HG03457 (cell line): ENCODE results near the gene TSHR.
"Not testable (repeated sequence)": the region's sequence is repeated elsewhere in the genome, so short reads cannot be mapped to it uniquely, and the experiment has no call there.

Experiments
- ATAC-seq: cut with Tn5 transposase; IDR thresholded peaks from one replicate; pipeline ENCODE4 v1.9.1; 2021; ENCODE audit warnings: moderate number of reproducible peaks; ENCODE audit not compliant: unreplicated experiment

Gene TSHR

DNA sequence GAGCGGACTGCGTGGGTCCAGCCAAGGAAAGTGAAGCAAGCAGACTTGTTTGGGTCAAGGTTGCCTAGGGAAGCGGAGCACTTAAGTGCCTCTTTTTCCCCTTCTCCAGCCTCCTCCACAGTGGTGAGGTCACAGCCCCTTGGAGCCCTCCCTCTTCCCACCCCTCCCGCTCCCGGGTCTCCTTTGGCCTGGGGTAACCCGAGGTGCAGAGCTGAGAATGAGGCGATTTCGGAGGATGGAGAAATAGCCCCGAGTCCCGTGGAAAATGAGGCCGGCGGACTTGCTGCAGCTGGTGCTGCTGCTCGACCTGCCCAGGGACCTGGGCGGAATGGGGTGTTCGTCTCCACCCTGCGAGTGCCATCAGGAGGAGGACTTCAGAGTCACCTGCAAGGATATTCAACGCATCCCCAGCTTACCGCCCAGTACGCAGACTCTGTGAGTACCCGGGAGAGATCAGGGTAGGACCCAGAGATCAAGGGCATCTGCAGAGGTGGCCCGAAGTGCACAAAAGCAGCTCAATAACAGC, at the start of gene TSHR:
Gene TSHR (plus strand): TSS at position 206 of the 526 bp plus-strand sequence. CDS start 60 bp downstream, at position 266.
- ATAC-seq = no peak

DNA sequence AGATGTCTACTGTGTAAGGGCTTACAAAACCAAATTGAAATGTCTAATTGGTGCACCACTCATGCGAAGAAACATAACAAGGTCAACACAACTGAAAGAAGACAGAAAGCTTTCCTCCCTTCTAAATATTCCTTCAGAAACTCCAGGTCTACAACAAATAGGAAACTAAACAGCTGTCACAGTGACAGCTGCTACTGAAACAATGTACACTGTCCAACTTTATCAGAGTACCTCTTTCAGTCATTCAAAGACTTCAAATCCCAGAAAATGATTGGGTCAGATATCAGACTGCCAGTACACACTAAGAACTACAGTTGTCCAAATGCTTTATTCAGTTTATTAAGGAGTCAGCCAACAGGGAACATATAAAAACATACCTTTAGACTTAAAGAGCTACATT, 49.1 kb upstream of the TSHR start:
- no peak for ATAC-seq

DNA sequence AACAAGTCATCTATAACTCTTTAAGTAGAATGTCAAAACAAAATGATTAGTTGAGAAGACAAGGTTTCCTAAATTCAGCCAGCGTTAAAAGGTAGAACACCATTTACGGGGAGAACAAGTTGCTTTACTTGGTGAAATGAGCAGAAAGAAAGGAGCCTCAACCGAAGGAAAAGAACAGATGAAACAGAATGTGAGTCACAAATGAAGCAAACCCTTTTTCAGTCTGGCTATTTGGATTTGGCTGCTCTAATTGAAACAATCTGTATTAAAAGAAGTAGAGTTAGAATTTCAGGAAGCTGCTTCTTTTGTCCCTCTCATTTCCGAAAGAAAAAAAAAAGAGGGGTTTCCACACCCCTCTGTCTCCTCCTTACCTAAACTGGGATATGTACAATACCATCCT, 48.5 kb upstream of the TSHR start:
- no peak for ATAC-seq

DNA sequence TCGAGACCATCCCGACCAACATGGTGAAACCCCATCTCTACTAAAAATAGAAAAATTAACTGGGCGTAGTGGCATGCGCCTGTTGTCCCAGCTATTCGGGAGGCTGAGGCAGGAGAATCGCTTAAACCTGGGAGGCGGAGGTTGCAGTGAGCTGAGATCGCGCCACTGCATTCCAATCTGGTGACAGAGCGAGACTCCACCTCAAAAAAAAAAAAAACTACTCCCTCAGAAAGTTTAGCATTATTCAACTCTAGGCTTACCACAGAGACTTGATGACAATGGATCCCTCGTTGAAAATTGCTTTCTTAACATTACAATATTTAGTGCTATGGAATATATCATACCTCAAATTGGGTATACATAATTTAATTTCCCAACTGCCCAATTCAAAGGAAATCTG, 43.4 kb upstream of the TSHR start:
- ATAC-seq = not testable (repeated sequence)

DNA sequence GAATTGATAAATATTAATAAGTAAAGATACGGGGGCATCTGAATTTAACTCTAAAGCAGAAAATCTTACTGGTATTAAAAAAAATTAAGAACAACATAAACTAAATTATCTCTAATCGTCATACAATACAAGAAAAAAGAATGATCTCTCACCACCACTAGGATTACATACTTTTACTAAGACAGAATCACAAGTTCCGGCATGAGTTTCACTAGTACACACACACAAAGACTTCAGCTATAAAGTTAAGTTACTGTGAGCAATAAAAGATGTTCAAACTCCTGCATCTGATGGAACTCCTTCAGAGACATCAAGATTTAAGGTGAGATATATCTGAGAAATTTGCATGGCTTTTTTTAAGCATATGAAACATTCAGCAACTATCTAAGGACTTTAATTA, 35.8 kb upstream of the TSHR start:
- ATAC-seq = no peak

DNA sequence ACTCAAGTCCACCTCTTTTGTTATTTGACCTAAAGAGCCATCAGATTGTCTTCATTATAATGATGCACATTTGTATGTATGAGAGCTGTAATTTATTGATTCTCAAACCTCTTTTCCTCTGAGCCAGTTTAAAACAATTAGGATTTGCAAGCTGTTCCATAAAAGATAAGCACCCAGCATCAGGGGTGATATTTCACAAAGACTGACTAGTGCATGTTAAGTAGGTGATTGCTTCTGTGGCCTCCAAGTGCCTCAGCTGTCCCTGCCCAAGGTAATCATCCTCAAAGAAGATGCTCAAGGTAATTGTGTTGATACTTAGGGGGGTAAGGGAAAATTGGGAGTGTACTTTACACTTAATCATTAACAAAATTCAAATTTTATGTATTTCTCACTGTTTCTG, 32.1 kb upstream of the TSHR start:
- ATAC-seq = no peak

DNA sequence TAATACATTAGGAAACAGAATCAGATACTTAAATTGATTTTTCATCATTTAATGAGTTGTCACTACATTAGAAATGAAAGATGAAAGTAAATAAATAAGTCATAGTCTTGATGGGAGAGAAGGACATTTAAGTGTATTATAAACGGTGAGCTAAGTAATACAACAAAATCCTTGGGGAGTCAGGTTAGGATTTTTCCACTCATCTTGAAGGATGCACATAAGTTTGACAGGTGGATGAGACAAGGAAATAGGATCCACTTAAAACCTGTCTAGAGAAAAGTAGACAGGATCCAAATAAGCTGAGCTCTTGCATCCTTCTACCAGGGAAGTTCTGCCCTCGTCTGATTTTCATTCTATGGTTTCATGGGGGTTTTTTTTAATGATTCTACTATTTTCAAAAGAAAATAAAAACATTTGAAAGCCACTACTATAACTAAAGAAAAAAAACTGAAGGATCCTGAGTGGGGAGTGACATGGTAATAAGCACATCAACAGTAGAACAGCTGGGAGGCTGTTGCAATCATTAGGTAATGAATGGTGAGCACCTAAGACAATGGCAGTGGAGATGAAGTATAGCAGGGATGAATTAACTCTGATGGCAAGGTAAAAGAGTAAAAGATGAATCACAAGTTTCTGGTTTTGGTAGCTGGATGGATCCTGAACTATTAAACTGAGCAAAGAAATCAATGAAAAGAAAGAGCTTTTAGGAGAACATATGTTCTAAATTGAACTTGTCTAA, 30.9 kb upstream of the TSHR start:
- no peak for ATAC-seq

DNA sequence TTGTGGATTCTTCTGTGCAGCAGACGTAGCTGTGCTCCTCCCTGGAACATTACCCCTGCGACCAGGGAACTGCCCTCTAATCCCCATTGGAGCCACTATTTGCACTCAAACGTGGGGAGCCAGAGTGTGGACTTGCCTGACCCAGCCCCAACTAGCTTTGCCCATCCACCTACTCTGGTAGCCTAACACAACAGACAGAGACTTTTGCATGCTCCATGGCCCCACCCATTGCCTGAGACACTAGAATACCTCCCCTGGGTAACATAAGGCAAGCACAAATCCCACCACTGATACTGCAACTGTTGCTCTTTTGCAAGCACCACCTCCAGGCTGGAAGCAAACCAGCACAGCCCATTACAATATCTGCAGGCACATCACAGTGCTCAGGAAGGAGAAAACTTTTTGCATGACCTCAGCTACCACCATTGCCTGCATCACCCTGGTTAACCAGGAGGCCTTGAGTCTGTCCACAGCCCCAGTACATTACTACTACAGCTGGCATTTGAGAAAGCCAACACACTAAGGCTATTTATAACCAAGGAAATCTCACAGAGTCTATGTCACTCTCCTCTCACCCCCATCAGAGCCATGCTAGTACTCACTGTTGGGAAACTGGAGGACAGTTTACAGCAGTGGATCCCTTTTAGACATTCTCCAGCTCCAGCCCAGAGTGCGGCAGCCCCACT, 28.9 kb upstream of the TSHR start:
- no peak for ATAC-seq

DNA sequence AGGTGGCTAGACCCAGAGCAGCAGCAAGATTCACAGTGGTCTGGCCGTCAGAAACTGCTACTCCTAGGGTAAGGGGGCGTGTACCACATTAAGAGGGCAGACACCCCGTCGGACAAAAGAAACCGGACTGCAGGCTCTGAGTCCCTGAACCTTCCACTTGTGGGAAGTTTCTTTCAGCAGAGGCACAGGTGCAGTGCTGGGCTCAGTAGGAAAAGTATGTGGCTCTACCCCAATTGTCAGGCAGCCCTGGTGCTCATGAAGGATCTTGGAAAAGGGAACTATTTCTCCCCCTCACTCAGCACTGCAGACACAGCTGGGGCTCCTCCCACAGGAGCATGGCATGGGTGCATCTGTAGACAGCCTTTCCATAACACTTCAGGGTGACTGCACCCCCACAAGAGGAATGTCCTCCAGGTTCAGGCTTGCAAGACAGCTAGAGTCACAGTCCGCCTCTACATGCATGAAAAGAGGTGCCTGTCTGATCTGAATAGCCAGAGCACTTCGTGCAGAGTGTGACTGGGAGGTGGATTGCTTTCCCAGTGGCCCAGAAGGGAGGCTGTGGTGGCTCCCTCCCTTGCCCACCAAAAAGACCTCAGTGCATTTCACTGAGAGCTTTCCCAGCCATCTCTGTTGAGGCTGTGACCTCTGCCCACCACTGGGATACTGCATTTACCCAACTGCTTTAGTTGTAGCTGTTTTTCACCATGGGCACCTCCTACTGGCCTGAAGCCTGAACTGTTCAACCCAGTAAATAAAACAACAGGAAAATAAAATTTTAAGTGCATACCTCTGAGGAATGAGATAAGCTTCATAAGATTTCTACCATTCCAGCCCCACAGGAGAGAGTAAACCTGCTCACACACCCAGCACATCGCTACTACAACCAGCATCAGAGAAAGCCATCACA, 28.1 kb upstream of the TSHR start:
- no peak for ATAC-seq

DNA sequence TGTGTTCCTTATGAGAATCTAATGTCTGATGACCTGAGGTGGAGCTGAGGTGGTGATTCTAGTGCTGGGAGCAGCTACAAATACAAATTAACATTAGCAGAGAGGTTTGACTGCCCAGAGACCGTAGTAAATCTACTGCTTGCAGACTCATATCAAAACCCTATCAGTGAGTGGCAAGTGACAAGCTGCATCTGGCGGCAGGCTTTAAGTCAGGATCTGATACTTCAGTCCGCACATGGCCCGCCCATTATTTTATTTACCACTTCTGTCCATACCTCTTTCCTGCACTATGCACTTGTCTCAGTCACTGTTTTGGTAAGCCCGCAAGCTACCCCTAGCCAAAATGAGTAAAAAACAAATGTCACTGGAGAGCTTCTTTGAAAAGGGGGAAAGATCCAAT, 25.3 kb upstream of the TSHR start:
- ATAC-seq = no peak

DNA sequence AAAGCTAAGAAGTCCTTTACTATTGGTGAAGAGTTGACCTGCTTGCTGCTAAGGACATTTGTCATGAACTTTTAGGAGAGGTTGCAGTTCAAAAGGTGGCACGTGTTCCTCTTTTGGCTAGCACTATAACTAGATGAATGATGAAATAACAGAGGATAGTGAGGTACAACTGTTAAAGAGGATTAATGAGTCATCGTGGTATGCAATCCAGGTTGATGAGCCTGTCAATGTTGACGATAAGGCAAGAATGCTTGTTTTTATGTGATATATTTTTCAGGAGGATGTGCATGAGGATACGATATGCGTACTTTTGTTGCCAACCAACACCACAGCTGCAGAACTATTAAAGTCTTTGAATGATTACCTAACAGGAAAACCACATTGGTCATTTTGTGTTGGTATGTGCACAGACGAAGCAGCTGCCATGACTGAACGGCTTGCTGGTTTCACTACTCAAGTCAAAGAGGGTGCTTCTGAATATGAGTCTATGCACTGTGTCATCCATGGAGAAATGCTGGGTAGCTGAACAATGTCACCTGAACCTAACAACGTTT, 24.5 kb upstream of the TSHR start:
- peak; percentile 99 for ATAC-seq

DNA sequence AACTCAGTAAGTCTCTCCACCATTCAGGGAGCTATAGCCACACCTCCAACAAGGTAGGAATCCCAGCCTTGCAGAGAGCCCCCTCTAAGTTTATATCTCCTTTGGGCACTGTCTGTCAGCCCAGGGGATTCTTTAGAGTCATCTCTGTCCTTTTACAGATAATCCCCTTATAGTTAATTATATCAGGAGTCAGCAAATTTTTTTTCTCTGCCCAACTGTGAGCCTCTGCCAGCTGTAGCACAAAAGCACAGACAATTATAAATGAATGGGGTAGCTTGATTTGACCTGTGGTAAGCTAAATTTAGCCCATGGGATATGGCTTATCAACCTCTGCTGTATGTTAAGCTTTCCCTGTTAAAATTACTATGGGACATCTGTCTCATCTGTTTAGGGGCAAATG, 22.1 kb upstream of the TSHR start:
- no peak for ATAC-seq

DNA sequence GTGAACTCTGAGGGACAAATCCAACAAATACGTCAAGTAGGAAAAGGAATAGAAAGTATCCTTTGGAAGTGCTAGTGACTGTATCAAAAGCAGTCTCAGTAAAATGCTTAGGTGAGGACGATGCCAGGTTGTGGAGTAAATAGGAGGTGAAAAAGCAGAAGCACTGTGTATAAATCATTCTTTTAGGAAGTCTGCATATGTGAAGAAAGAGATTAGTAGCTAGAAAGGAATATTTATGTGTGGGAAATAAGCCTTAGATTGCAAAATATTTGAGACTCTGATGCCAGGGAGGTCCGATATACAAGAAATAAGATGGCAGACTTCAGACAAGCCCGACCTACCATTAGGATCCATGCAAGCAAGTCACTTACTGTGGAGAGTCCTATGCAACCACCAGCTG, 21.7 kb upstream of the TSHR start:
- ATAC-seq = no peak

DNA sequence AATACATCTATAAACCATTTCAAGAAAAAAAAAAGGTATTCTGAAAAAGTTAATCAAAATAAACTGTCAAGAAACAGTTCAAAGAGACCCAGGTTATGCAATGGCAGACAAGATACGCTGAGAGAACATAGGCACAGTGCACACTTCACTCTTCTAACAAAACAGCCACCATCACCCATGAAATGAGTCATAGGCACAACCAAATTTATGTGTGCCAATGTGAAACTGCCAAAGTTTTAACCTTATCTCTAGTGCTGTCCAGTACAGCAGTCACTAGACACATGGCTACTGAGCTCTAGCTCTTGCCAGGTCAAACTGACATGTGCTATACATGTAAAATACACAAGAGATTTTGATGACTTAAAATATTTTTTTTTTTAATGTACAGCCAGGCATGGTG, 15.3 kb upstream of the TSHR start:
- ATAC-seq = no peak

DNA sequence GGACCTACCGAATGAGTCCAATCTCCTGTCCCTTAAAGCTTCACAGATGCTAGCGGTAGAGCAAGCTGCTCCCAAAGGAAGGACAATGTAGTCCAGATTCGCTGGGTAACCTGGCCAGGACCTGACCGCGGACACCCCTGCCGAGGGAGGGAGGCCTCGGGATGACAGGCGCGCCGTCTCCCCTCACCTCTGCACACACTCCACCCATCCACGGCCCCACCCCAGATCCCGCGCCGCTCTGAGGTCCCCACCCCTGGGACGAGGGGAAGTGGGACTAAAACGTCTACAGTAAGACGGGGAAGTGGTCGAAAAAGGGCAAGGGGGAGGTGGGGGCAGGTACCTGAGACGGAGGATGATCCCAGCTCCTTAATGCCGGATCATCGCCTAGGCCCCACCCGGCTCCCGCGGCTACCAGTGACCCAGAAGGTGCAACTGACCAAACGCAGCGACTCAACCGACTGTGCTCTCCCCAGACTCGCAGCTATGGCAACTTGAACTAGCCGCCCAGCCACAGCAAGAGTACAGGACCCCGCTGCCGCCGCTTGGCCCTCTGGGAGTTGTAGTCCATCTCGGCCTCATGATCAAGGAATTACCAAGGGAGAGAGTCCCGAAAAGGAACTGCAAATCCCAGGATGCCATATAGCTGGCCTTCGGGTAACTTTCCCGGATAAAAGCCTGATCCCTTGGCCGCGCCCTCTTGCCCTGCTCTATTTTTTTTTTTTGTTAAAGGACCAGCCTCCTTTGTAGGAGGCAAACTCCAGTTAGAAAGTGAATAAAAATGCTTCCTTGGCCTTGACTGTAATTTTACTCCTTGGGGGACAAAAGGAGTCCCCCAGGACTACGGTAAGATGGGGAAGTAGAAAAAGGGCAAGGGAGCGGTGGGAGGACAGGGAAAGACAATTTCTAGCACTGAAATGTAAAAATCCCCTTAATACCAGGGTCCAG, 13.9 kb upstream of the TSHR start, which contains the start of gene CEP128:
Gene CEP128 (minus strand): TSS at position 498 of the 945 bp plus-strand sequence.
- peak; percentile 99 for ATAC-seq

DNA sequence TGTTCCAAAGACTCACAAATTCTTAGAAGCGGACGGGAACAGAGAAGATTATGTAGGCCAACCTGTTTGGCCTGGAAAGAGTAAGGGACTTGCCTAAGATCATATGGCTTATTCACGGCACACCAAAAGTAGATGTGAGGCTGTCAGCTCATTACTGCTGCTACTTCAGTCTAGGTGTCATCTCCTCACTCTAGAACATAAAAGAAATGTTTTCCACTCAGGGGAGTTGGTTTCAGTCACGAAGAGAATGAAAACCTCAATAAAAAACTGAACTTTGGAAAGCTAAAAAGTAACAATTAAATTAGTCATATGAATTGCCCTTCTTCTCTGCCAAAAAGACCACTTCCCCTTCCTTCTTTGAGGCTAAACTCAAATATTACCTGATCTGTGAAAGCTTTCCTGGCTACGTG, 13.2 kb upstream of the TSHR start:
- no peak for ATAC-seq

DNA sequence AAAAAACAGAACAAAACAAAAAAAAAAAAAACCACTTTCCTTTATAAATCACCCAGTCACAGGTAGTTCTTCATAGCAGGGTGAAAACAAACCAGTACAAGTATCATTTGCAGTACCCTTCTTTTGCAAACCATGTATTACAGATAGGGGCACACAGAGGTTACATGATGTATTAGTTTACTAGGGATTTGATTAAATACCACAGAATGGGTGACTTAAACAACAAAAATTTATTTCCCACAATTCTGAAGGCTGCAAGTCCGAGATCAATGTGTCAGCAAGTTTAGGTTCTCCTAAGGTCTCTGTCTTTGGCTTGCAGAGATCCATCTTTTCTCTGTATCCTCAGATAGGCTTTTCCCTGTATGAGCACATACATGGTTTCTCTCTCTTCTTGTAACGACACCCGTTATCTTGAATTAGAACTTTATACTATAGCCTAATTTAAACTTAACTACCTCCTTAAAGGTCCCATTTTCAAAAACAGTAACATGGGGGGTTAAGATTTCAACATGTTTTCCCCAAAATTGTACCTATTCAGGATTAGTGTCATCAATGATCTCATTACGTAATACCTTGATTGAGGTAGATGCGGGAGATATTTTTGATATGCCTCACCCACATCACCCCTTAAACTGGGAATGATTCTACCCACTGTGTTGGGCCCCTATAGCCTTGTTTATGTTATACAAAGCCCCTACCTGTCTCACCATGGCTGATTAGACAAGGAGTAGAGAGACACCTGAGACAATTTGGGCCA, 10.4 kb upstream of the TSHR start:
- ATAC-seq = no peak

DNA sequence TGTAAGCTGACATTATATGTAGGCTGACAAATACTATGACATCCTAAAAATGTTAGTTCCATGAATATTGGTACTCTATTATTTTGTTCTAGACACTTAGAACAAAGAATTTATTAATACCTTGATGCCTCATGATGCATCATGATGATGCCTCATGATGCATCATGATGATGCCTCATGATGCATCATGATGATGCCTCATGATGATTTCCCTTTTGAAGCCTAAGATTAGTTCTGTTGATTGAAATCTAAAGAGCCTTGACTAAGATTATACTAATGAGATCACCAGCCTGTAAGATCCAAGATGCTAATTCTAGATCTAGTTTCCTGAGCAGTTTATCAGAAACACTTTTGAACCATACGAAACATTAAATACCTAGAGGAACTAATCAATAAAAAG, 9.2 kb upstream of the TSHR start:
- no peak for ATAC-seq

DNA sequence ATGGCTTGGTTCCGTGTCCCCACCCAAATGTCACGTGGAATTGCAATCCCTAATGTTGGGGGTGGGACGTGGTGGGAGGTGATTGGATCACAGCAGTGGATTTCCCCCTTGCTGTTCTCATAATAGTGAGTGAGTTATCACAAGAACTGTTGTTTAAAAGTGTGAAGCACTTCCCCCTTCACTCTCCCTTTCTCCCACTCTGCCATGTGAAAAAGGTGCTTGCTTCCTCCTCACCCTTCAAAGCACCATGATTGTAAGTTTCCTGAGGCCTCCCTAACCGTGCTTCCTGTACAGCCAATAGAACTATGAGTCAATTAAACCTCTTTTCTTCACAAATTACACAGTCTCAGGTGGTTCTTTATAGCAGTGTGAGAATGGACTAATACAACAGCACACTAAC, 8.6 kb upstream of the TSHR start:
- no peak for ATAC-seq
